GM20000 (cell line): ENCODE results near the gene GREB1L.

ENCODE experiments used
- DNase-seq: peaks from one replicate; pipeline ENCODE4 v3.0.0; 2012; ENCODE audit warnings: low spot score
- TF ChIP-seq, protein P1 (sequence below): IDR thresholded peaks from 2 replicates; pipeline ENCODE4 v1.5.1; 2012; ENCODE audit warnings: mild to moderate bottlenecking, control low read depth; ENCODE audit errors: extremely low read depth, missing control alignments

Gene GREB1L

DNA sequence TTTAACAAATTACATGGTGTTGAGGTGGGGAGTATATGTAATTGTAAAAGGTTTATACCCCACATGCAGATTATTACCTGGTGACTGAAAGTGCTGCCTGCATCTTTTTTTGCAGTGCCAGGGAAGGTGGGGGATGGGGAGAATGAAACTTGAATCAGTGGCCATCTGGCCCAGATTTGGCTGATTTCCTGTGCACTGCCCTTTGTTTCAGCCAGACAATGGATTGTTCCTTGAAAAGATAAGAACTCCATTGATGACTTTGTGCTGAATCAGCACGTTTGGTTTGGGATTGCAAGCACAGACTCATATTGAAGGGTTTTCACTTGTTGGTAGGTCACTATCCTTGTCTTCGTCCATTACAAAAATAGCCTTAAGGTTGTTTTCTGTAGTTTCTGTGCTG lies 20.9 kb downstream of the GREB1L start:
- no peak for DNase-seq
- TF ChIP-seq, protein P1, sequence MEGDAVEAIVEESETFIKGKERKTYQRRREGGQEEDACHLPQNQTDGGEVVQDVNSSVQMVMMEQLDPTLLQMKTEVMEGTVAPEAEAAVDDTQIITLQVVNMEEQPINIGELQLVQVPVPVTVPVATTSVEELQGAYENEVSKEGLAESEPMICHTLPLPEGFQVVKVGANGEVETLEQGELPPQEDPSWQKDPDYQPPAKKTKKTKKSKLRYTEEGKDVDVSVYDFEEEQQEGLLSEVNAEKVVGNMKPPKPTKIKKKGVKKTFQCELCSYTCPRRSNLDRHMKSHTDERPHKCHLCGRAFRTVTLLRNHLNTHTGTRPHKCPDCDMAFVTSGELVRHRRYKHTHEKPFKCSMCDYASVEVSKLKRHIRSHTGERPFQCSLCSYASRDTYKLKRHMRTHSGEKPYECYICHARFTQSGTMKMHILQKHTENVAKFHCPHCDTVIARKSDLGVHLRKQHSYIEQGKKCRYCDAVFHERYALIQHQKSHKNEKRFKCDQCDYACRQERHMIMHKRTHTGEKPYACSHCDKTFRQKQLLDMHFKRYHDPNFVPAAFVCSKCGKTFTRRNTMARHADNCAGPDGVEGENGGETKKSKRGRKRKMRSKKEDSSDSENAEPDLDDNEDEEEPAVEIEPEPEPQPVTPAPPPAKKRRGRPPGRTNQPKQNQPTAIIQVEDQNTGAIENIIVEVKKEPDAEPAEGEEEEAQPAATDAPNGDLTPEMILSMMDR = no peak

DNA sequence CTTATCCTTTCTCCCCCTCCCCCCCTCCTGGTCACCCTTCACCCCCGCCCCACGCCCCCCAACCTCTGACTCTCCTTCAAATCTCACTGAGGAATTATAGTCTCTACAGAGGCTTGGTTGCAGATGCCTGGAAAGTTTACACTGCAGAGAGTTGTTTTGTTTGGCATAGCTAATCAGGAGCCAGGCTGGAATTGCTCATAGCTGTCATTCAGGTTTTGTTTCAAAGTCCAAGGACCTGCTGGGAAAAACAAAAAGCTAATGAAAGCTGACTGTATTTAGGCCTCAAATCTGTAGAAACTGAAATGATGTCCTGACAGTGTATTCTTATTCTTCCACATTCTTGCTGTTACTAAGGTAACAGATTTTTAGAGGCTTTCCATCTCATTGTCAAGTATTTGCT lies 22.6 kb downstream of the GREB1L start:
- DNase-seq = no peak
- TF ChIP-seq, protein P1 = no peak

DNA sequence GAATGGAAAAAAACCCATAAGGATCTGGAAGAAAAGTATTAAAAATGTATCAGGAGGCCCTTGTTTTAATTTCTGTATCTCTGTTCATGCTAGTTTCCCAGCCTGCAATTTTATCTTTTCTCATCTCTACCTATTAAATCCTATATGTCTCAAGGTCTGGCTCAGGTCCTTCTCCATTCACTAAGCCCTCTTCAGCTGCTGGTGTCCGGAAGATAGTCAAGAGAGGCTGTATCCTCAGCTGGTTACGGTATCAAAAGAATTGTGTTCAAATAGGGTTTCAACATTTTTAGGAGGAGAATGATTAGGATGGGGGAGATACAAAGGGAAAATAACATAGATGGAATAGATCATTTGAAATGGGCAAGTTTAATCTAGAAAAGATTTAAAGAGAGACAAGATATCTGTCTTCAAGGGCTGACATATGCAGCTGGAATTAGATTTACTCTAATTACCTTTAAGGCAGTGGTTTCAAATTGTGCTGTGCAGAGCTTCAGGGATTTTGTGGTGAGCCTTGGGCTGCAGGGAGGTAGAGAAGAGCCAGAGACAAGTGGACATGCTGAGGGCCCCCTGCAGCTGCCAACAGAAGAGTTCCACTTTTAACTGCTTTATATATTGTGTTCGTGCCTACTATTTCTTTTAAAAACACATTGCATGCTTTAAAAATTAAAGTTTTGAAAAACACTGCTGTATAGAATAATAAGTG lies 24.1 kb downstream of the GREB1L start:
- TF ChIP-seq, protein P1 = no peak
- DNase-seq = no peak

DNA sequence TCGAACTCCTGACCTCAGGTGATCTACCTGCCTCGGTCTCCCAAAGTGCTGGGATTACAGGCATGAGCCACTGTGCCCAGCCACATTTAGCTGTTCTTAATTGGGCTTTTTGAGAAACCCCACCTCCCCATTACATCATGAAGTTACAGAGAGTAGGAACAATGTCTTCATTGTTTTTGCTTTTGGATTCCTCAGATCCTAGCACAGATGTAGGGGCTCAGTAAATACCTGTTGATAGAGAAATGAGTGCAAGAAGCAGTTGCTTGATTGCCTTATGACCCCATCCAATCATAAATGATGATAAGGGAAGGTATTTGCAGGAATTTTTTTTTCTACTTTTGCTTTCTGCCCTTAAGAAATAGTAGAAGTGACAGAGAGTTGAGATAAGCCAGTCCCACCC lies 25.4 kb downstream of the GREB1L start:
- DNase-seq = no peak
- TF ChIP-seq, protein P1 = no peak

DNA sequence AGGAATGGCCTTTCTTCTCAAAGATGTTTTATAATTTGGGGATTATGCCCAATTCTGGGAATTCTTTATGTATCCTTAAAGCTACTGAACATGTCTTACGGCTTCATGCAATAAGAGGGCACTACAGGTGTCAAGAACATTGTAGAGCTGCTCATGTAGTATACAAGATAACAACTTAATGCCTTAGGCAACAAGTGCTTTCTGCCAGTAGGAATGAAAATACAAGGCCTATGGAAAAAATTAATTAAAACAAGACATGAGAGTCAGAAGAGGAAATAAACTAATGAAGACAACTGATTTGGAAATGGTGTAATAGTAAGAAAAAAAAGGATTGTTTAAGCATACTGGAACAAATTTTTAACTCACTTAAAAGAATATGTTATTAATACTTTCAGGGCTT lies 27.3 kb downstream of the GREB1L start:
- no peak for DNase-seq
- TF ChIP-seq, protein P1 = no peak

DNA sequence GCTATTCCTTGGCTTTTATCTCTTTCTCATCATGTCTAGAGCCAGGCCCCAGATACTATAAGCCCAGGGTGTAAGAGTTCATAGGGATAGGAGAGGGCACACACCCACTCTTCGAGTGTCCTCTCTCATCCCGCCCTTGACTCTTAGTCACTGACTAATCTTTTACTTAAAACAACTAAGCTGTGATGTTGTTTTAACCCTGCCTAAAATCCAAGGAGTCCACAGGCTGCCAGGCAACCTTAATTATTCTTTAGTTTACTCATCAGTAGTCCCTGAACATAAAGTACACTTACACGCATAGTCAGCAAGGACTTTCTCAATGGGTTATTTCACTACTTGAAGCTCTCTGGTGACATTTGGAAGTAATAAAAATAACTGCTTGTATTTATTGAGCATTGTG lies 28.4 kb downstream of the GREB1L start:
- TF ChIP-seq, protein P1 = no peak
- DNase-seq = no peak

DNA sequence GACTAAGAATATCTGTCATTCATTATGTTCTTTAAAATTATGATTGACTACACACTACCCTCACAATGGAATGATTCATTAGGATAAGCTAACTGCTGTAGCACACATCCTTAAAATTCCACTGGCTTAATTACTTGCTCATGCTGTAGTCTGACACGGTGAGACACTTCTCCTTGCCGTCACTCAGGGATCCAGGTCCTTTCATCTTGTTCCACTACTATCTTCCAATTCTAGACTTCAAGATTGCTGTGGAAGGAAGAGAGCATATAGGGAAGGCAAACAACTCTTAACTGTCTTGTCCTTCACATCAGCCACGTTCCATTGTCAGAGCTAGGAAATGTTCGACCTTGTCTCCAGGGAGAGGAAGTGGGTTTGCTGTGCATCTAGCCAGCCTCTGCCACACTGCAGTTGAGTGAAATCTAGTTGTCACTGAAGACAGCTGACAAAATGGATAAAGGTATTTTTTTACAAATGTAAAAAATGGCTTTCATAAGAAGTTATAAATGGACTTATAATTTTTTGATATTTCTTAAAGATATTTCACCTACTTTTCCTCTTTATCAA lies 30.1 kb downstream of the GREB1L start:
- DNase-seq = no peak
- TF ChIP-seq, protein P1 = no peak
